GM18502 (cell line): ENCODE results near the gene GALNTL6.
"Not testable (repeated sequence)": the region's sequence is repeated elsewhere in the genome, so short reads cannot be mapped to it uniquely, and the experiment has no call there.

Experiments
- ATAC-seq: cut with Tn5 transposase; IDR thresholded peaks from one replicate; pipeline ENCODE4 v1.9.1; 2021; ENCODE audit warnings: mild to moderate bottlenecking; ENCODE audit not compliant: unreplicated experiment, poor library complexity

The GALNTL6 gene

GRCh38 chr4:172706000-172706399 lies 892.8 kb downstream of the GALNTL6 start:
- ATAC-seq: no peak

DNA sequence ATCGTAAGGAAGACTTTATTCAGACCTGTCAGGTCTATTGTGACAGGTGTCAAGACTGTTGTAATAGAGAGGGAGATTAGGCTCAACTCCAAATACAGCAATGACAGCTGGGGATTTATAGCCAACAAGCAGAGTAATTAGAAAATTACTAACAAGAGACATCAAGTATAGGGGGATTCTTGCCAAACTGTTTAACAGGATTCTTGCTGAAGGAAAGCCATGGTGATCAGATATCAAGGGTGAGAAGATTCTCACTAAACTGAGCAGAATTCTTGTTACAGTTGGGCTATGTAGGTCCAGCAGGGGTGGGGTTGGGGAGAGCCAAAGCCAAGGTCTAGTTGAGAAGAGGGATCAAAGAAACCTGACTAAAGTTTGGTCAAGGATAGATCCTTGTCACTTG lies 894.4 kb downstream of the GALNTL6 start:
- ATAC-seq: no peak

DNA sequence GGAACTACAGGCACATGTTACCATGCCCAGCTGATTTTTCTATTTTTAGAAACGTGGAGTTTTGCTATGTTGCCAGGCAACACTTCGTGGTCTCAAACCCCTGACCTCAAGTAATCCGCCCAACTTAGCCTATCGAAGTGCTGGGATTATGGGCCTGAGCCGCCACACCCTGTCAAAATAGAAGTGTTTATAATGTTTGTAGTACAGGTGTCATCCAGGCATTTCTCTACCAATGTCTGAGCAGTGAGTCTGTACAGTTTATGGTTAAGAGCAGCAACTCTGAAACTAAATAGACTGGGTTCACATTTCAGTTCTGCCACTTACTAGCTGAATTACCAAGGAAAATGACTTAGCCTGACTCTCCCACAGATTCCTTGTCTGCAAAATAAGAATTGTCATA lies 895.0 kb downstream of the GALNTL6 start:
- ATAC-seq: no peak

- no peak for ATAC-seq
These were observed 896.2 kb downstream of the GALNTL6 start for GRCh38 chr4:172709376-172709775.

DNA sequence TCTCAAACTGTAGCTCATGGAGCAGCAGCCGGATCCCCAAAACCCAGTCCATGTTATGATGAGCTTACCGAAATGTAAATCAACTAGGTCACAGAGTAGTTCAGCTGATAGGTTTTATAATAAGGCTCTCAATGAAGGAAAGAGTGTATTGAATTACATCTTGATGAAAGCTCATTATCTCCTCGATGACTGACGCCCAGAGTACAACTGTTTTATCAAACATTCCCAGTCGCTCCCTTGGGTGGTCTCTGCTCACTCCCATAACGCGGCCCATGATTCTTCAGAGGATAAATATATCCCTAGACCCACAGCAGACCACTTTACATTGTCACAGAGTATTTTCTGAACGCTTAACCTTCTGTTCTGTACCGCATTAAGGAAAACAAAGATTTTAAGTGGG lies 903.1 kb downstream of the GALNTL6 start:
- no peak for ATAC-seq

- no peak for ATAC-seq
These were observed 908.5 kb downstream of the GALNTL6 start for GRCh38 chr4:172721659-172722058.

GRCh38 chr4:172725581-172725980 lies 912.4 kb downstream of the GALNTL6 start:
- no peak for ATAC-seq

- no peak for ATAC-seq
These were observed 912.8 kb downstream of the GALNTL6 start for GRCh38 chr4:172726001-172726423.

DNA sequence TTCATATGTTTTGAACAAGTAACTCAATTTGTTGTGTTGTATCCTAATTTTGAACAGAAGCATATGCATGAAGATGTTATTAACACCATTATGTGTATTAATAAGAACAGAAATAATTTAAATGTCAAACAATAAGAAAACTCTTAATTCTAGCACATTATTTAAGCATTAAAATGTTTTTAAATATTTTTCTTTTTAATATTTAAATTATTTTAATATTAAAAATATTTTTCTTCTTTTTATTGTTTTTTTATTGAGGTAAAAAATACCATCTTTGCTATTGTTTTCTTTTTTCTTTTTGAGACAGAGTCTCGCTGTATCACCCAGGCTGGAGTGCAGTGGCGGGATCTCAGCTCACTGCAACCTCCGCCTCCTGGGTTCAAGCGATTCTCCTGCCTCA lies 914.4 kb downstream of the GALNTL6 start:
- ATAC-seq: no peak

DNA sequence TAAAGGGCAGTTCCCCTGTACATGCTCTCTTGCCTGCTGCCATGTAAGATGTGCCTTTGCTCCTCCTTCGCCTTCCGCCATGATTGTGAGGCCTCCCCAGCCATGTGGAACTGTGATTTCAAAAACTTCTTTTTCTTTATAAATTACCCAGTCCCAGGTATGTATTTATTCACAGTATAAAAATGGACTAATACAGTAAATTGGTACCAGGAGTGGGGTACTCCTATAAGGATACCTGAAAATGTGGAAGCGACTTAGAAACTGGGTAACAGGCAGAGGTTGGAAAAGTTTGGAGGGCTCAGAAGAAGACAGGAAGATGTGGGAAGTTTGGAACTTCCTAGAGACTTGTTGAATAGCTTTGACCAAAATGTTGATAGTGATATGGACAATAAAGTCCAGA lies 920.4 kb downstream of the GALNTL6 start:
- not testable (repeated sequence) for ATAC-seq

DNA sequence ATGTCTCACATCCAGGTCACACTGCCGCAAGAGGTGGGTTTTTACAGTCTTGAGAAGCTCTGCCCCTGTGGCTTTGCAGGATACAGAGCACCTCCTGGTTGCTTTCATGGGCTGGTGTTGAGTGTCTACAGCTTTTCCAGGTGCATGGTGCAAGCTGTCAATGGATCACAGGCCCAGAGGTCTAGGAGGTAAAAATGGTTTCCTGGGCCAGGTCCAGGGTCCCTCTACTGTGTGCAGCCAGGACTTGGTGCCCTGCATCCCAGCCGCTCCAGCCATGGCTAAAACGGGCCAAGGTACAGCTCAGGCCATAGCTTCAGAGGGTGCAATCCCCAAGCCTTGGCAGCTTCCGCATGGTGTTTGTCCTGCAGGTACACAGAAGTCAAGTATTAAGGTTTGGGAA lies 921.4 kb downstream of the GALNTL6 start:
- no peak for ATAC-seq

GRCh38 chr4:172736046-172736445 lies 922.8 kb downstream of the GALNTL6 start:
- ATAC-seq: no peak

DNA sequence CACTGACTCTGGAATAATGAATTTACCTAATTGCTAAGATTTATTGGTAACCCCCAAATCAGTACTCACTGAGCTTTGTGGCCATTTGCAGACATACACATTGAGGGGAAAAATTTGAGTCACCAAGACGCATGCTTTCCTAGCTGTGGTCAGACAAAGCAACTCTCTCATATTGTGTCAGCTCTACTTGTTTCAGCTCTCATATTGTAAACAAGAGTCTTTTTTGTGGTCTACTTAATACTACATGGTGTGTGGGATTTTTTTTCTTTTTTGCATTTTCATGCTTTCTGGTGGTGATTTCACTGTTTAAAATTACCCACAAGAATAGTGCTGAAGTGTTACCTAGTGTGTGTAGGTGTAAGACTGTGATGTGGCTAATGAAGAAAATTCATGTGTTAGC lies 927.2 kb downstream of the GALNTL6 start:
- peak; percentile 98 for ATAC-seq

DNA sequence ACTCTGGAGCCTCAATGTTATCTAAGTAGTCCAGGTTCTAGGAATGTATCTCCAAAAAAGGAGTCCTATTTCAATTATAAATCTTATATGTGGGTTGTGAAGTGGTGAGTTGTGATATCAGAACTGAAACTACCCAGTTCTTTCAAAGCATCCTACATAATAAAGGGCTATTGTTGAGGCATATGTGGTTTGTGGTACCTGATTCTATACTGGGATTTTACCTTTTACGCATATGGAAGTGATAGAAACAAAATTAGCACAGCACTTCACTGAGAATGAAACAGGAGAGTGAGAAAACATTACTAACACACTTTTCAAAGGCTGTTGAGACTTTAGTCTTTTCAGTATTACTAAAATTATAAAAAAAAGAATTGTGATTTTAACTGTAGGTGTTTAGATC lies 937.7 kb downstream of the GALNTL6 start:
- ATAC-seq: peak; percentile 99

GRCh38 chr4:172751550-172751949 lies 938.3 kb downstream of the GALNTL6 start:
- no peak for ATAC-seq

DNA sequence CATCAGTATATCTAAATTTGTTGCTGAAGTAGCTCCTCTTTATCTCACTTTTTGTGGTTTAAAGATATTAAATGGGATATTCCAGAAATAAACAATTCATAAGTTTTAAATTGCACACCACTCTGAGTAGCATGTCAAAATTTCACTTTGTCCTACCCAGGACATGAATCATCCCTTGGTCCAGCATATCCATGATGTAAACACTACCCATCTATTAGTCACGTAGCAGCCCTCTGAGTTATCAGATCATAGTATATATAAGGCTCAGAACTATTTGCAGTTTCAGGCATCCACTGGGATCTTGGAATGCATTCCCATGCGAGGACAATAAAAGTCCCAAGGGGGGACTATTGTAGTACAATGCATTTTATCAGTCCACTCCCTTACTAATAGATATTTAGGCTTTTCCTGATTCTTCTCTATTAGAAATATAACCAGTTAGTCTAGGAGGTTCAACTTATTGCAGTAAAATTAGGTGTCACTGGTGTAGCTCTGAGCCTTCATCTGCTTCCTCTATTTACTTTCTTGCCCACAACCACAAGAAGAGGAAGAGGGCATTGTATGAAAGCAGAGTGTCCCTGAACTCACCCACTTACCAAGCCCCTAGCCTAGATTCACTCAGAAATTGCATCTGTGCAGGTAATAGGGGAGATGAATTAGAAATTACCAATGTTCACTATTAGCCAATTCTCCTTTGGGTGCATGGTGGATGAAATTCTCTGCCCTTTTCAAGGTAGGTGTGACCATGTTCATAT lies 945.6 kb downstream of the GALNTL6 start:
- no peak for ATAC-seq

DNA sequence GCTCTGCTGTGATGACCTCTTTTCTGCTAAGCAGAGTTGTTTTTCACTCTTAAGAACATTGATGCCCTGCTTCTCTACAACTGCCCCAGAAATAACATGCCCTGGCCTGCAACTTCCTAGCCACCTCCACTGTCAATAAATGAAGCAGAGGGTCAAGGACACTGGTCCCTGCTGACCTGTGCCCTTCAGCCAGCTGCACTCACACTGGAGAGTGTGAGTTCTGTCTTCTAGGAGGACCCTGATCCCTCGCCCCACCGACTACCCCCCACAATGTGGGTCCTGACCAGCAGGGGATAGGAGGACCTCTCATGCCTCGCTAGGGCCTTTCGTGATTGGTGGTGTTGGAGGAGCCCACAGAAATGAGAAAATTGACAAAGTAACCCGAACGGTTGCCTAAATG lies 947.3 kb downstream of the GALNTL6 start:
- ATAC-seq: no peak

DNA sequence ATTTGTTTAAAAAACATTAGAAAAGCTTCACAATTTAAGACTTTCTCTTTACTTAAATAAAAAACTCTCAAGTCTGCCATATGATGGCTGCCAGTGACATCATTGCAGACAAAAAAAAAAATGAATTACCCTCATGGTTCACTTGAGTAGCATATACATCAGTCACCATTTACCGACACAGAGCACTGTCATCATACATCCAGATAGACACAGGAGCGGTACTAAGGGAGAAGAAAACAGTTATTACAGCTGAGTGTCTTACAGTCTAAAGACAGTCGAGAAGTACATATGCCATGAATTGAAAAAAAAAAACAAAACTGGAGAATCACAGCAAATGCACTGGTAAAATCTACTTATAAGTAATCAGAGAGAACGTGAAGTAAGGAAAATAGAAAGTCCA lies 949.7 kb downstream of the GALNTL6 start:
- ATAC-seq: no peak

DNA sequence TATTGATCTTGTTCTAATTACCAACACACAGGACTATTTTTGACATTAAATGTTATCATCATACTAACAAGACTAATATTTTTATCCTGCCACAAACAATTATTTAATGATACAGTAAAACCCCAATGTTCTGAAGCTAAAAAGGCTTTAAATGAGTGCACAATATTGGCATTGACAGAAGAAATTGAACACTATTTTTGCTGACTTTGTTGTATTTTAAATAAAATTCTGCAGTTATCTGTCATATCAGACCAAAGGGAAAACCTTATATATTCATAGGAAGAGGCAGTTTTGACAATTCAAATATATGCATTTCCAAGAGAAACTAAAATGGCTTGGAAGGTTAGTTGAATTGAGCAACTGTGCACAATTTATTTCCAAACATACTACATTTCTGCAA lies 957.6 kb downstream of the GALNTL6 start:
- ATAC-seq: no peak

GRCh38 chr4:172772781-172773180 lies 959.6 kb downstream of the GALNTL6 start:
- no peak for ATAC-seq

GRCh38 chr4:172776203-172776861 lies 963.1 kb downstream of the GALNTL6 start:
- no peak for ATAC-seq
